Breast epithelium (tissue), 3 donors: ENCODE data around the gene ACBD3.

Experiments
- CTCF ChIP-seq, 3 donors: fragments of 450-650 bp; IDR thresholded peaks; one replicate each; pipeline ENCODE4 v1.5.1; 2016 to 2017; ENCODE audit warnings: antibody characterized with exemption in 3 of 3, mild to moderate bottlenecking in 3 of 3, moderate library complexity in 3 of 3
- POLR2A ChIP-seq: fragments of 450-650 bp; IDR thresholded peaks from one replicate; pipeline ENCODE4 v1.6.1; 2016; ENCODE audit warnings: antibody characterized with exemption, mild to moderate bottlenecking, moderate library complexity

- no peak for TF ChIP-seq CTCF (IDR thresholded peaks at IDR 0.05)
- no peak for TF ChIP-seq POLR2A
Observed at GRCh38 chr1:226144045-226144444, 42.5 kb downstream of the ACBD3 start.
